Cerebellar nuclear complex (tissue), 1 donor: Measurements from ENCODE around the gene PROB1.
A peak's percentile ranks its signal among the peaks of the same experiment; 100 is the strongest.
"Not testable (repeated sequence)": the region's sequence is repeated elsewhere in the genome, so short reads cannot be mapped to it uniquely, and the experiment has no call there.

Experiments
- DNase-seq, 2 experiments: peaks; one replicate each; lab custom pipeline; 2025; lab: John Stamatoyannopoulos, UW

PROB1 gene, protein sequence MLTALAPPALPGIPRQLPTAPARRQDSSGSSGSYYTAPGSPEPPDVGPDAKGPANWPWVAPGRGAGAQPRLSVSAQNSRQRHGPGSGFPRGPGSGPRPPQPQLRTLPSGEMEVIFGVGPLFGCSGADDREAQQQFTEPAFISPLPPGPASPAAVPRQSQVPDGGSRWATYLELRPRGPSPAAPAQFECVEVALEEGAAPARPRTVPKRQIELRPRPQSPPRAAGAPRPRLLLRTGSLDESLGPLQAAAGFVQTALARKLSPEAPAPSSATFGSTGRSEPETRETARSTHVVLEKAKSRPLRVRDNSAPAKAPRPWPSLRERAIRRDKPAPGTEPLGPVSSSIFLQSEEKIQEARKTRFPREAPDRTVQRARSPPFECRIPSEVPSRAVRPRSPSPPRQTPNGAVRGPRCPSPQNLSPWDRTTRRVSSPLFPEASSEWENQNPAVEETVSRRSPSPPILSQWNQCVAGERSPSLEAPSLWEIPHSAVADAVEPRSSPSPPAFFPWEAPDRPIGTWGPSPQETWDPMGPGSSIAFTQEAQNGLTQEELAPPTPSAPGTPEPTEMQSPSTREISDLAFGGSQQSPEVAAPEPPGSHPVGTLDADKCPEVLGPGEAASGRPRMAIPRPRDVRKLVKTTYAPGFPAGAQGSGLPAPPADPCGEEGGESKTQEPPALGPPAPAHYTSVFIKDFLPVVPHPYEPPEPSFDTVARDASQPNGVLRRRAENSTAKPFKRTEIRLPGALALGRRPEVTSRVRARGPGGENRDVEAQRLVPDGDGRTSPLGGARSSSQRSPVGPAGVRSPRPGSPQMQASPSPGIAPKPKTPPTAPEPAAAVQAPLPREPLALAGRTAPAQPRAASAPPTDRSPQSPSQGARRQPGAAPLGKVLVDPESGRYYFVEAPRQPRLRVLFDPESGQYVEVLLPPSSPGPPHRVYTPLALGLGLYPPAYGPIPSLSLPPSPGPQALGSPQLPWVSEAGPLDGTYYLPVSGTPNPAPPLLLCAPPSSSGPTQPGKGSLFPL

DNA sequence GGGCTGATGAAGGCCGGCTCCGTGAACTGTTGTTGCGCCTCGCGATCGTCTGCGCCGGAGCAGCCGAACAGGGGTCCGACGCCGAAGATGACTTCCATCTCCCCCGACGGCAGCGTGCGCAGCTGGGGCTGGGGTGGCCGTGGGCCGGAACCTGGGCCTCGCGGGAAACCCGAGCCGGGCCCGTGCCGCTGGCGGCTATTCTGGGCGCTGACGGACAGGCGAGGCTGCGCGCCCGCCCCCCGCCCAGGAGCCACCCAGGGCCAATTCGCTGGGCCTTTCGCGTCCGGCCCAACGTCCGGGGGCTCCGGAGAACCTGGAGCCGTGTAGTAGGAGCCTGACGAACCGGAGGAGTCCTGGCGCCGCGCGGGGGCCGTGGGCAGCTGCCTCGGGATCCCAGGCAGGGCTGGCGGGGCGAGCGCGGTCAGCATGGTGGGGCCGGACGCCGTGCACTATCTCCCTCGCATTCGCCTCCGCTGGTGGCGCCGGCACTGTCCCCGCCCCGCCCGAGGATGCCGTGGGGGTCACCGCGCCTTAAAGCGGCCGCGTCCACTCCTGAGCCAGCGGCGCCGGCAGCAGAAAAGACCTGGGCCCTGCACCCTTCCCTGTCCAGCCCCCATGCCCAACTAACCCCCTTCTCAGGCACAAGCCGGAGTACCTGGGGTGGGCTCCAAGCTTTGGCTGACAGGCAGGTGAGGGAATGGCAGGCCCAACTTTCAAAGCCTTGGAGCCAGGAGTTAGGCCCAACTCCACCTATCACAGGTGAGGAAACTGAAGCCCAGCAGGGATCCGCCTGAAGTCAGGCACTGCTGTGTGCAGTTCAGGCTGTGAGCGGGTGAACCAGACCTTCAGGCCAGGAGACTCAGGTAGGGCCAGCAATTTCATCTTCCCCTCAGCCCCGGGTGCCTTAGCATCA is at the start of gene PROB1:
TSS of gene PROB1 (minus strand) at position 451 of the 913 bp plus-strand sequence. CDS start at position 428, 23 bp downstream.
- no peak for DNase-seq

DNA sequence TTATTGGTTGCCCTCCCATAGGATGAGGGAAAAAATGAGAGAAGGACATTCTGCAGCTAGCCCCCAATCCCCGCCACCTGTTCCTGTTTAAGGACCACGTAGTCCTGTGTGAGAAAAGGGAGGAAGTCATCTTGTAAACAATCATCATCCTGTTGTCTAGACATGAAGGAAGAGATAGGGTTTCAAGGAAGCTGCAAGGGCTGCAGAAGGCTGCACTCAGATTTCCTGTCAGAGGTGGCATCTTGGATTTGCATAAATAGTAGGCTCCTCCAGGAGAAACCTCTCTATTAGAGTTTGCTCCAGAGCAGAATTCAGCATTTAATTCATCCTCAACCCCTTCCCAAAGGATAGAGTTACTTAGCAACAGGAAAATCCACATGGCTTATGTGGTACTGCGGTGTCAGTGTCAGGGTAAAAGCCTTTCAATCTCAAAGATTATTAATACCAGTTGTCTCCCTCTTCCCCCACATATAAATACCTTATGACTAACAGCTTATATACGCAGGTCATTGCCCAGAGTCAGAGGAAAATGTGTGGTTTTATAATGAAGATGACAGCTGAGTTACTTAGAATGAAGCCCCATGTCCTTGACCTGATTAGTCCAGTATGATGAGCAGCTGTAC is 49.0 kb upstream of the PROB1 start:
- no peak for DNase-seq

GRCh38 chr5:139440416-139440815 is 45.5 kb upstream of the PROB1 start:
- DNase-seq, result not testable (repeated sequence)

GRCh38 chr5:139439013-139439903 is 44.4 kb upstream of the PROB1 start, which contains the start of gene DNAJC18:
DNAJC18 (minus strand) TSS chr5:139439525; CDS start chr5:139439445, 80 bp downstream.
- DNase-seq, result peak; percentile 74 to 76

DNA sequence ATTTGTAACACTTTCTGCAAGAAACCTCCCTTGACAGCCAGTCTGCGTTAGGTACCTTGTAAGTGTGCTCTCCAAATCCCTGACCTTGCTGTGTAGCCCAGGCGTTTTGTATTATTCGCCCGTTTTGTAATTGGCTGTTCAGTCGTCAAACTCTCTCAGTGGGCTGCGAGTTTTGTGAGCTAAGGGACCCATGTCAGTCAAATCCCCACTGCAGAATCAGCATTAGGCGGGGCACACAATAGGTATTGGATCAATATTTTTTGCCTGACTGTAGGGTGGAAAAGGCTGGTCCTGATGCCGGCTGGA is 43.8 kb upstream of the PROB1 start:
- no peak for DNase-seq

DNA sequence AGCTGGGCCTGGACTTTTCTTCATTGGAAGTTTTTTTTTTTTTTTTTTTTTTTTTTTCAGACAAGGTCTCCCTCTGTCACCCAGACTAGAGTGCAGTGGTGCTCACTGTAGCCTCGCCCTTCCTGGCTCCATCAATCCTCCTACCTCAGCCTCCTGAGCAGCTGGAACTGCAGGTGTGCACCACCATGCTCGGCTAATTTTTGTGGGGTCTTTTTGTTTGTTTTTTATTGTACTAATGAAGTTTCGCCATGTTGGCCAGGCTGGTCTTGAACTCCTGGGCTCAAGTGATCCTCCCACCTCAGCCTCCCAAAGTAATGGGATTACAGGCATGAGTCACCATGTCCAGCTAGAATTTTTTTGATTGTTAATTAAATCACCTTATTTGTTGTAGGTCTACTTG is 40.8 kb upstream of the PROB1 start:
- DNase-seq, result no peak

GRCh38 chr5:139431706-139432105 is 36.8 kb upstream of the PROB1 start:
- no peak for DNase-seq

DNA sequence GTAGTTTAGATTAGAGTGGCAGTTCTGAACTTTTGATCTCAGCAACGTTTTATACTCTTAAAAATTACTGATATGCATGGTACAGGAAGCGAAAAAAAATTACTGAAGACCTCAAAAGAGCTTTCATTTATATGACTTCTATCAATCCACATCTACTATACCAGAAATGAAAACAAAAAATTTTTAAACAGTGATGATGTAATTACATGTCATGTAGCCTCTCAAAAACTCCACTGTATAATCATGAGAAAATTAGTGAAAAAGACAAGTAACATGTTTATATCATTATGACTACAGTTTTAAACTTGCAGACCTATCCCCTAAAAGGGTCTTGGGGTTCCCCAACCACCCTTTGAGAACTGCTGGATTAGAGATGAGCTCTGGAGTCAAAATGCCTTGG is 35.1 kb upstream of the PROB1 start:
- DNase-seq, result no peak

- no peak for DNase-seq
Observed at GRCh38 chr5:139426203-139426885, 31.4 kb upstream of the PROB1 start.

GRCh38 chr5:139425497-139425896 is 30.6 kb upstream of the PROB1 start:
- no peak for DNase-seq

- peak in 1 of 2 experiments; percentile 10 for DNase-seq
Observed at GRCh38 chr5:139422307-139422893, 27.5 kb upstream of the PROB1 start.

- DNase-seq, result no peak
Observed at GRCh38 chr5:139419226-139420192, 24.6 kb upstream of the PROB1 start.

DNA sequence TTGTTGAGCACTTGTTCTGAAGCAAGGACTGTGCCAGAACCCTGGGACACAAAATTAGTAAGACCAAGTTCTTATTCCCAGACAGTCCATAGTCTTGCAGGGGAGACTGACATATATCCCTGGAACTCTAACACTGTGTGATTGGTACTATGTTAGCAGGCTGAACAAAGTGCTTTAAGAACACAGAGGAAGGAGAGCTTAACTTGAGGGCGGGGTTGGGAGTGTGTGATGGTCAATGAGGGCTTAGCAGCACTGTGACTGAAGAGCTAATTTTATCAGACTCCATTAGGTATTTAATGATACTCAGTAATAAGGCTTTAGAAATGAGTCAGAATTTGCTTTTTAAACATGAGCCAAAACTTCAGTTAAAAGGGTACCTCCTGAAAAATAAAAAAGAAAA is 23.9 kb upstream of the PROB1 start:
- no peak for DNase-seq

DNA sequence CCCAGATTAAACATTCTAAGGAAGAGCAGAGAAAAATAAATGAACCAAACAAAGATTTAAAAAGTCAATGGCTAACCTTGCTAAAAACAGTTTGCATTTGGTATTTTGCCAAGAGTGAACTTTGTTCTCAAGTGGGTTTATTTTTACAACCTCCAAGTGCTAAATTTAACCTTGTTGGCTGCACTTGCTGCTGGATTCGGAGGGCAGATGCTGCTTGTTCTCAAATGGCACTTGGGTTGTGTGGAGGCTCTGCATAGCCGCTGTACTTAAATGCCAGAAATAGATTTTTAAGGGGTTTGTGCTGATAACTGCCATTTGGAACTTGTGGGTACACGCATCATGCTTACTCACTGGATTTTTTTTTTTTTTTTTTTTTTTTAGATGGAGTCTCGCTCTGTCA is 22.3 kb upstream of the PROB1 start:
- DNase-seq, result no peak

DNA sequence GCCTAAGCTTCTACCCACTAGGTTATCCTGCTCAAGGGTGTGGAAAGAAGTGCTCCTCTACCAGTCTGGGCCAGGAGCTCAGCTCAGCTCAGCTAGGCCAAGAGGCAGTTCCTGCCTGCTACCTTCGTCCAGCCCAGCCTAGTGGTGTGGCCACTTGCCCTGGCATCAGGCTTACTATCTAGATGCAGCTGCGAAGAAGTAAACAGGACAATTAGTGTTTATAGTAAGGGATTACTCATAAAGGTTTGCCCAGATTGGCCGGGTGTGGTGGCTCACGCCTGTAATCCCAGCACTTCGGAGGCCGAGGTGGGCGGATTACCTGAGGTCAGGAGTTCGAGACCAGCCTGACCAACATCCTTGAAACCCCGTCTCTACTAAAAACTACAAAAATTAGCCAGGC is 21.7 kb upstream of the PROB1 start:
- no peak for DNase-seq

GRCh38 chr5:139415869-139416268 is 21.0 kb upstream of the PROB1 start:
- no peak for DNase-seq

DNA sequence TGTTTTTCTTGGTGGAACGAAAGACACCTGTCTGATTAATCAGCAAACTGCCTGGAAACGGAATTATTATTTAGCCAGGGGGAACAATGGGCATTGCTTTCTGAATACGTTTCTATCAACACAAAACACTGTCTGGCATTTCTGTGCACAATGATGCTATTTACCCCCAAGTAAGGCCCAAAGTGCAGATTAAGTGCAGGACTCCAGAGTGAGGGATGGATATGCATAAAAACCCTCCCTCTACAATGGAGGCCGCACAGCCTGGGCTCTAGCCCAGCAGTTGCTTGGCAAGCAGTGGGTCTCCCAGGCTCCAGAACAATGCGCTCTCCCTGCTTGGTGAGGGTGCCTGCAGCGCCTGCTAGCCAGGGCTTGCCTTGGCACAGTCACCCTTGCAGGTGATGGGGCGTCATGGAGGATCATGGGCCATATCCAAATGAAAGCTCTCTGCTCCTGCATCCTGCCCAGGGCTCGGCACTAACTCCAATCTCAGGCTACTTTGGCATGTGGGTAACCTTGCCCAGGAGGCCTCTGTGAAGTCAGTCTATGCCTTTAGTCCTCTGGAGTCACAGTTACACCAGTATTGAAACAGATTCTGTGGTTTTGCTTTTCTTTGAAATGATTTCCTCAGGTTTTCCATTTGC is 20.4 kb upstream of the PROB1 start:
- DNase-seq, result peak; percentile 32 to 33
